Measurements from ENCODE around the gene PHACTR3.

The PHACTR3 gene

GRCh38 chr20:59706400-59706693, 102.0 kb downstream of the PHACTR3 start:
- DNase-seq, result no peak

- no peak for DNase-seq
Measured at GRCh38 chr20:59708326-59708725, 104.0 kb downstream of the PHACTR3 start.

DNA sequence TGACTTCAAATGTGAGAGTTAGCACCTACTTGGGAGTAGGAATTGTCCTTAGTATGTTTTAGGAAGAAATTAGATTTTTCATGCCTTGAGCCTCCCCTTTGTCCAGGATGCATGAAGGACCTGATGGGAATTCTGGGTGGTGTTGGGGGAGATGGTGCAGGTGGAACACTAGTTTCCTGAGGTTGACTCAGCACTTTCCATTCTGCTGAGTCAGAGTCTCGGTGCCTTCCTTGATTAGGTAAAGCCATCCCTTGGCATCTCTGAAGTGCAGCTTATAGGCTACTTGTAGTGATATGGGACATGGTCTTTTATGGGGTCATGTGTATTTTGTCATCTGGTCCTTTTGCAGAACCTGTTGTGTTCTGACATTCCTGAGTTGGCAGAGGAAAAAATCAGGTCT, 105.3 kb downstream of the PHACTR3 start:
- no peak for DNase-seq

DNA sequence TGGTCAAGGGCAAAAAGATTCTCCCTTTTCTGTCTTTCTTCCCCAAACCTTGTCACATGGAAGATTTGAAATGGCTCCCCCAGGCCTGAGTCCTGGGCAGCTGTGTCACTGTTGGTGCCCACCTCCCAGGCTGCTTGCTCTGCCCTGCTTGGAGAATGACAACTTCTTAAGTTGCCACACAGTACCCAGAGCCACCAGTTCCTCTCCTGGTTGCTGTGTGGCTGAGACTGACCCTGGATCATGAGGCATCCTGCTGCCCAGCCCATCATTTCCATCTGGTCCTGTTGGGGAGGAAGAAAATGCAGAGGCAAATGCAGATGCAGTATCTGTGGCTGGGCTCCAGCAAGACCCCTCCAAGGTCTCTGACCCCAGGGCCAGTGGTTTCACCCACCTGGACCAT, 113.7 kb downstream of the PHACTR3 start:
- DNase-seq, result no peak

- DNase-seq, result no peak
Measured at GRCh38 chr20:59718751-59719150, 114.4 kb downstream of the PHACTR3 start.

DNA sequence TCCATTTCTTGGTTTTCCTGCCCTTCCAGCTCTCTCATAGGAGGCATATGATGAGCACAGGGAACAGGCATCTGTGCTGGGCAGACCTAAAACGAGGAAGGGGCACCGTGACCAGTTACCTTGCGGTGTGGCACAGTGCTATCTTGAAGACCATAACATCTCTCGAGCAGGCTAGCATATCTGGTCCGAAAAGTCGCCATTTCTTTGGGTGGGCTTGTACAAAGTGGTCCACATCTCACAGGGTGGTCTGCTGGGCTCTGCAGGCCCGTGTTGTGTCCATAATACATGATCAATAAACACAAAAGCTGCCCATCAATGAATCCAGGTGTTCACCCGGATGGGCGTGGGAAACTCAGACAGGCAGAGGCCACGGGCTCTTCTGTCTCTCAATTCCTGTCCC, 115.7 kb downstream of the PHACTR3 start:
- DNase-seq, result no peak

DNA sequence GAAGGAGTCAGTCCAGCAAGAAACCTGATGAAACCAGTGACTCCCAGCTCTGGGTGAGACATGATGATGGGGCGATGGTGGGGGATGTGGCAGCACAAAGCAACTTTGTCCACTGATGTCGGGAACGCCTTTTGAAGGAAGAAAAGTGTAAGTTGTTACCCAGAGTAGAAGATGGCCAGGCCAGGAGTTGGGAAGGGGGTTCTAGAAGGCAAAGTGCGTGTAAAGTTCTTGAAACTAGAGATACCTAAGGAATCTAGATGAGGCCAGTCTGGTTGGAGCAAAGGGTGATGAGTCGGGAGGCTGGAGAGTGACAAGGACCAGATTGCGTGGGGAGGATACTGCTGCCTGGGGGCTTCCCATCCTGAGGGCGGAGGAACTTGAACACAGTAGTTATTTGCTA, 117.0 kb downstream of the PHACTR3 start:
- DNase-seq, result no peak

DNA sequence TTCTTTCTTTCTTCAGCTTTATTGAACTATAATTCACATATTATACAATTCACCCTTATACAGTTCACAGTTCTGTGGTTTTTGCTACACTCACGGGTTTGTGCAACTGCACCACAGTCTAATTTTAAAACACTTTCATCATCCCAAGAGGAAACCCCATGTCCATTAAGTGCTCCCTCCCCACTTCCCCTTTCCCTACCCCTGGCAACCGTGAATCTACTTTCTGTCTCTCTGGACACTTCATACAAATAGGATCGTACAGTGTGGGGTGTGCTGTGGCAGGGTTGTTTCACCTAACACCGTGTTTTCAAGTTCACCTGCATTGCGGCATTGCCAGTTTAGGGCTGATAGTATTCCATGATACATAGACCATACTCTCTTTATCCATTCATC, 118.8 kb downstream of the PHACTR3 start:
- no peak for DNase-seq

DNA sequence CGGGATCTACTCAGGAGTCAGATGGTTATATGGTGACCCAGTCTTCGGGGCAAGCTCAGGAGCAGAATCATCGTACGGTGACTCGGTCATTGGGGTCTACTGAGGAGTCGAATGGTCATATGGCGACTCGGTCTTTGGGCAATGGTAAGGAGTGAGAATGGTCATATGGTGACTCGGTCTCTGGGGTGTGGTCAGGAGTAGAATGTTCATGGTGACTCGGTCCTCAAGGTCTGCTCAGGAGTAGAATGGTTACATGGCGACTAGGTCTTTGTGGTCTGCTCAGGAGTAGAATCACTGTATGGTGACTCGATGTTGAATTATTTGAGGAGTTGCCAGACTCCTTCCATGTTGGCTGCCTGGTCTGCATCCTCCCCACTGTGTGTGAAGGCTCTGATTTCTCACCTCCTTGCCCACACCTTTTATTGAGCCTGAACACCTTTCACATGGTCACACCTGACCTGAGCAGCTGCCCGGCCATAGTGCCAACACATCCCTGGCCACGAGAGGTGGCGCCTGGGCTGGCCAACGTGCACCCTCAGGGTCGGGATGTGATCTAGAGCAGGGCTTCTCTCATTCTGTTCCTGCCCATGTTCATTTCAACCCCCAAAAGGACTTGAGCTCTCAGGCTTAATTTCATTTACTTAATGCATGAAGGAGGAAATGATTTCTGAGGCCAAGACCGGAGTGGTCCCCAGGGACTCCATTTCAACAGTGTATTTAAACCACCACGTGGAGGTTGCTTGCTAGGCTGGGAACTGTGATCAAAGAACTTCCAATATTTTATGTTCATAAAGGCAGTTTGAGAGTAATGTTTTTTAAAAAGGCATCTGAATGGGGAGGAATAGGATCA, 119.5 kb downstream of the PHACTR3 start:
- DNase-seq, result no peak

DNA sequence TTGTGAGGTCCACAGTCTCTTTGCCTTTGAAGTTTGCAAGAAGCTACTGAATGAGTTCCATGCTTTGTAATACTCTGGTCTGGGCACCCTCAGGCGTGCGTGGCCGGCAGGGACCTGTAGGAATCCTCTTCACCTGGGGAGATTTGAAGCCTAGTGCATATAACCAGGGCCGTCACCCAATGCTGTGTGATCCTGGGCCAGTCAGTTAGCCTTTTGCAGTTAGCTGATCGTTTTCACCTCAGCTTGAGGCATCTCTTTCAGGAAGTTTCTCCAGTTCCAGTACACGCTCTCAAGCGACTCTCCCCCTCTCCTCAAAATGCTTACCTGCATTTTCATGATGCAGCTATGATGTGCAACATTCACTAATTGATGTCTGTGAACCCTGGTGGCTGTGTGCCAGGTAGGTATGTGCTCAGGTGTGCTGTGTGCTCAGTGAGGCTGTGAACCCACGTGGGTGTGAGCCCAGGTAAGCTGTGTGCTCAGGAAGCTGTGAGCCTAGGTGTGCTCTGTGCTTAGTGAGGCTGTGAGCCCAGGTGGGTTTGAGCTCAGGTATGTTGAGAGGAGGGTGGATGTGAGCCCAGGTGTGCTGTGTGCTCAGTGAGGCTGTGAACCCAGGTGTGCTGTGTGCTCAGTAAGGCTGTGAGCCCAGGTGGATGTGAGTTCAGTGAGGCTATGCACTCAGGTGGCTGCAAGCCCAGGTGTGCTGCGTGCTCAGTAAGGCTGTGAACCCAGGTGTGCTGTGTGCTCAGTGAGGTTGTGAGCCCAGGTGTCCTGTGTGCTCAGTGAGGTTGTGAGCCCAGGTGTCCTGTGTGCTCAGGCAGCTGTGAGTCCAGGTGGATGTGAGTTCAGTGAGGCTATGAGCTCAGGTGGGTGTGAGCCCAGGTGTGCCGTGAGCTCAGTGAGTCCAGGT, 120.4 kb downstream of the PHACTR3 start:
- DNase-seq, result no peak

DNA sequence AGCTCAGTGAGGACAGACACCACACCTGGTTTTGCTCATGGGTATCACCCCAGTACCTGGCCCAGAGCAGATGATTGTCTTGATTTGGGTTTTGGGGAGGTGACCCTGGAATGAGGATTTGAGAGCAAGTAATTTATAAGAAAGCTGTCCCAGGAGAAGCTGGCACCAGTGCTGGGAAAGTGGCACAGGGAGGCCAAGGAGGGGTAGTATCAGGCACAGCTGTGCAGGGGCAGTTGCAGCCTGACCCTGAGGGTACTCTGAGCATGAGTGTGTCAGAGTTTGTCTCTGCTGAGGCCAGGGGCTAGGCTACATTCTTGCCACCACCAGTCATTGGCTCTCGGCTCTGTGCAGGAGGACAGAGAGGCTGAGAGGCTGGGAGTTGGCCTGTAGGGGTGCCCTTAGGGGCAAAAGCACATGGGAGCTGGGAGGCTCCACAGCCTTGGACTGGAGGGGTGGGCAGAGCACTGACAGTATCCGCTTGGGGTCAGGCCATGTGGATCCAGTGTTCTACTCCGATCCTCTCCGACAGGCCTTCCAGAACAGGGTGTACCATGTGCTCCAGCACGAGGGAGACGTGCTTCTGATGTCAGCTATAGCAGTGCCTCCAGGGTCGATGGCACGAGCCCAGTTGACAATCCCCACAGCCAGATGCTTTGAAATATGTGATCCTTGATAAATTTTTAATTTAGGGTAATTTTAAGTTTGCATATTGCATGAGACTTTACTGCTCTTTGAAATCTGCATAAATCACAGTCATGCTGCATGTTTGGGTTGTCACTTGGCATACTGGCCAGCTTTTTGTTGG, 121.3 kb downstream of the PHACTR3 start:
- DNase-seq, result no peak

DNA sequence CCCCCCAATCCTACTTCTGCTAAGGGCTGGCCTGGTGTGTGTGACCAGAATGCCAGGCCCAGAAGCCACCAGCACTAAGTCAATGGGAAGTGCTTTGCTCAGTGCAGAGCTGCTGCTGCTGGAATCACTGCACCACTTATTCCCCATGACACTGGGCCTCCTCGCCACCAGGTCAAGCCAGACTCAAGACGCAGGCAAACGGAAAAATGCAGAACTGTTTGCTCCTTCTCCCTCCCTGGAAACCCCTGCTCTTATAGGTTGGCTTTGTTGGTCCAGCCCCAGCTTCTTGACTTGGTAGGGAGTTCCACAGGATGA, 121.9 kb downstream of the PHACTR3 start:
- DNase-seq, result no peak

GRCh38 chr20:59728722-59729430, 124.5 kb downstream of the PHACTR3 start:
- DNase-seq, result no peak

- no peak for DNase-seq
Measured at GRCh38 chr20:59729506-59729905, 125.2 kb downstream of the PHACTR3 start.

GRCh38 chr20:59730722-59731121, 126.4 kb downstream of the PHACTR3 start:
- no peak for DNase-seq

DNA sequence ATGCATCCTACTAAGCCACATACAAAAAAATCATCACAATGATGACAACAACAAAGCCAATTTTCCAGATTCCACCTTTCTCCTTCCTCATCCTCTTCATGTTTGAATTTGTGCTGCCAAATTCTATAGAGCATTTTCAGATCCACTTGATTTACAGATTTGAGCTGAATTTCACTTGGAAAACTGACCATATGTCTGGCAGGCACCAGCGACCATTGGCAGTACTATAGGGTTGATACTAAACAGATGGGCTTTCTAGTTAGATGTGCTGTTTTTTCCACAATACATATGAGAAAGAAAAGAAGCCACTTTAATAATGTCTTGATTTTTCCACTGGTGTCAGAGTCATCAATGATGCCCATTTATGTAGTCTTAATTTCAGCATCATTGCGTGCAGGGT, 127.0 kb downstream of the PHACTR3 start:
- no peak for DNase-seq

GRCh38 chr20:59733351-59733750, 129.0 kb downstream of the PHACTR3 start:
- DNase-seq, result no peak

- no peak for DNase-seq
Measured at GRCh38 chr20:59735486-59735885, 131.1 kb downstream of the PHACTR3 start.

- DNase-seq, result no peak
Measured at GRCh38 chr20:59735917-59736316, 131.6 kb downstream of the PHACTR3 start.

DNA sequence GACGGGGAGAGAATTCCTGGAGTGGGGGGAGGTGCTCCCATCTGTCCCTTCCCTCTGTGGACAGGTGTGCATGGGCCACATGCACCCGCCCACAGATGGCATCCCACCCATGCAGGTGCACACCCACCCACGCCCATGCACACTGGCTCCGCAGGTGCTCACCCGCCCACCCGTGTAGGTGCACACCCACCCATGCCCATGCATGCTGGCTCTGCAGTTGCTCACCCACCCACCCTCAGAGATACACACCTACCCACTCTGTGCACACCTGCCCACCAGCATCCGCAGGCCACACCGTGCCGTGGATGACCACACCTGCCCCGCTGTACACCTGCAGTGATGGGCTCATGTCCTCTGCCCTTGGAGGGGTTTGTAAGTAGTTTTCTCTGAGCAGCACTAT, 132.0 kb downstream of the PHACTR3 start:
- DNase-seq, result no peak

DNA sequence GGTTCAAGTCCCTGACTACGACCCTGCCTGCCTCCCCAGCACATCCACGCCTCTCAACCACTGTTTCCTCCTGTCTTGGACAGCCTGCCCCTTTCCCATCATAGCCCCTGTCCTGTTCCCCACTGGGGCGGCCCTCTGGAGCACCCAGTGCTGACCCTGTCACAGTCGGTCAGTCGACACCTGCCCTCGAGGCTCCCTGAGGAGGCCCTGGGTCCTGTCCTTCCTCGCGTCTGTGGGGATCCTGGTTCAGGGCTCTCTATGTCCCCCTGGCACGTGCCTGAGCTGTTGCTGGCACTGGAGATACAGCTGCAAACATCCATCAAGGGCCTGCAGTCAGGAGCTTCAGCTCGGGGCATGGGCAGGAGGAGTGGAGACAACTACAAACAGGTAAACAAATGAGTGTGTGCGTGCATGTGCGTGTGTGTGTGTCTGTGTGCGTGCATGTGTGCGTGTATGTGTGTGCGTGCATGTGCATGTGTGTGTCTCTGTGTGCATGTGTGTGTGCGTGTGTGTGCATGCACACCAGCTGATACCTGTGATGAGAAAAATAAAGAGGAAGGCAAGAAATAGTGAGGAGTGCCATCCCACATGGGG, 132.8 kb downstream of the PHACTR3 start:
- DNase-seq, result no peak

DNA sequence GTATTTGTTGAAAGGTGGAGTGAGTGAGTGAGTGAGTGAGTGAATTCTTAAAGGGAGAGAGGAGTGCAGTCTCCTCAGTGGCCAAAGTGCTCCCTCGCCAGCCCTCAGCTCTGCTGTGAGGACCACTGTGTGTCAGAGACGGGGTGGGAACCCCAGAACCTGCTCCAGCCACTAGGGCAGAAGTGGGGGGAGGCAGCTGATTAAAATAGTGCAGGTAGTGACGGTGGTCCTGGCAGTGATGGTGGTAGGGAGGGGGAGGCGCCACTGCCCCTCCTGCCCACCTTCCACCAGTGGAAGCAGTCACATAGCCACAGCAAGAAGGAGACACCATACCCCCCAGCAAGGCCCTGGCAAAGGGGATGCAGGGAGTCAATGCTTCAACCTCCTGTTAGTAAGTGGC, 133.5 kb downstream of the PHACTR3 start:
- DNase-seq, result no peak

- DNase-seq, result no peak
Measured at GRCh38 chr20:59738851-59739250, 134.5 kb downstream of the PHACTR3 start.

Data from NCI-H1436 treated with DMSO at 0.1 percent for 48 hours (cell line).